Activated B cell treated with CpG ODN at 0.5 μM for 24 hours (primary cell): ENCODE results near the gene CCIN. TPM values are rescaled to one million over a fixed set of nuclear protein-coding genes. Genes with fewer than 3 reads are reported as not detected.
"Not testable (repeated sequence)": the region's sequence is repeated elsewhere in the genome, so short reads cannot be mapped to it uniquely, and the experiment has no call there.

Source experiments
- ATAC-seq: fragments of 200-7000 bp; cut with Tn5 transposase; one replicate; pipeline ENCODE4 v1.10.0; 2021; ENCODE audit warnings: low read depth, mild to moderate bottlenecking, moderate library complexity
- CTCF ChIA-PET: fragments of 350-600 bp; sonication (Branson Sonifier 250); formaldehyde crosslinking; loops from one replicate; lab custom pipeline; 2021; ENCODE audit warnings: antibody characterized with exemption; lab: Charles Lee
- POLR2A ChIA-PET: fragments of 350-600 bp; sonication (Branson Sonifier 250); formaldehyde crosslinking; loops from one replicate; lab custom pipeline; 2021; ENCODE audit warnings: antibody characterized with exemption; lab: Charles Lee
- DNase-seq: peaks from one replicate; pipeline ENCODE4 v3.0.0; 2022
- H3K27ac Mint-ChIP-seq: one replicate; pipeline ENCODE4 v1.8.0; 2020; ENCODE audit warnings: mixed read lengths
- H3K27me3 Mint-ChIP-seq: one replicate; pipeline ENCODE4 v1.8.0; 2021; ENCODE audit warnings: mixed read lengths
- H3K36me3 Mint-ChIP-seq: one replicate; pipeline ENCODE4 v1.8.0; 2021; ENCODE audit warnings: low read depth, mixed read lengths
- H3K4me1 Mint-ChIP-seq: one replicate; pipeline ENCODE4 v1.8.0; 2021; ENCODE audit warnings: mixed read lengths
- H3K4me3 Mint-ChIP-seq: one replicate; pipeline ENCODE4 v1.8.0; 2020; ENCODE audit warnings: mild to moderate bottlenecking, mixed read lengths
- H3K9me3 Mint-ChIP-seq: one replicate; pipeline ENCODE4 v1.8.0; 2020; ENCODE audit warnings: mixed read lengths
- intact Hi-C: fragments of 100-400 bp; cut with micrococcal nuclease; formaldehyde crosslinking; loops from one replicate; pipeline ENCODE4 v1.15.1; 2024
- total RNA-seq: library from RNA; stranded (reverse); gene quantifications from 2 replicates; pipeline ENCODE4 v1.2.3, GENCODE V29; 2022
- TF ChIP-seq, protein P1 (sequence below): fragments of 200-600 bp; IDR thresholded peaks from one replicate; pipeline ENCODE4 v1.8.0; 2022; ENCODE audit warnings: antibody characterized with exemption, mild to moderate bottlenecking

Gene CCIN
- total RNA-seq, 1 donor from 2014 or later, result not detected

- Mint-ChIP-seq H3K36me3 (peaks cover 13% of the 10 kb centered on the region), H3K9me3 (no peaks in the 10 kb centered on the region), H3K27me3 (no peaks in the 10 kb centered on the region), H3K4me3 (no peak overlapping the region), H3K4me1 (peaks cover 44% of the 10 kb centered on the region), H3K27ac (peak overlapping the region; percentile 30)
- intact Hi-C loops, result loop anchor here (5.0 kb wide), 1 partner anchor 103 kb away; the partner anchor contains the start of gene GNE
- no peak for DNase-seq
- ChIA-PET POLR2A (interaction anchor here (2.0 kb wide), 1 partner anchor 10 kb away, joined by 9 read pairs; no protein-coding TSS in a partner anchor), CTCF (interaction anchor here (0.7 to 1.0 kb wide), 2 partner anchors 12 to 49 kb away, joined by 3 read pairs; no protein-coding TSS in a partner anchor)
- no peak for ATAC-seq
- TF ChIP-seq, protein P1, sequence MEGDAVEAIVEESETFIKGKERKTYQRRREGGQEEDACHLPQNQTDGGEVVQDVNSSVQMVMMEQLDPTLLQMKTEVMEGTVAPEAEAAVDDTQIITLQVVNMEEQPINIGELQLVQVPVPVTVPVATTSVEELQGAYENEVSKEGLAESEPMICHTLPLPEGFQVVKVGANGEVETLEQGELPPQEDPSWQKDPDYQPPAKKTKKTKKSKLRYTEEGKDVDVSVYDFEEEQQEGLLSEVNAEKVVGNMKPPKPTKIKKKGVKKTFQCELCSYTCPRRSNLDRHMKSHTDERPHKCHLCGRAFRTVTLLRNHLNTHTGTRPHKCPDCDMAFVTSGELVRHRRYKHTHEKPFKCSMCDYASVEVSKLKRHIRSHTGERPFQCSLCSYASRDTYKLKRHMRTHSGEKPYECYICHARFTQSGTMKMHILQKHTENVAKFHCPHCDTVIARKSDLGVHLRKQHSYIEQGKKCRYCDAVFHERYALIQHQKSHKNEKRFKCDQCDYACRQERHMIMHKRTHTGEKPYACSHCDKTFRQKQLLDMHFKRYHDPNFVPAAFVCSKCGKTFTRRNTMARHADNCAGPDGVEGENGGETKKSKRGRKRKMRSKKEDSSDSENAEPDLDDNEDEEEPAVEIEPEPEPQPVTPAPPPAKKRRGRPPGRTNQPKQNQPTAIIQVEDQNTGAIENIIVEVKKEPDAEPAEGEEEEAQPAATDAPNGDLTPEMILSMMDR, result no peak
These were observed 14.7 kb upstream of the CCIN start for GRCh38 chr9:36154331-36154952.

- Mint-ChIP-seq H3K9me3 (no peaks in the 10 kb centered on the region), H3K27me3 (no peaks in the 10 kb centered on the region), H3K4me3 (no peak overlapping the region), H3K4me1 (peaks cover 34% of the 10 kb centered on the region), H3K27ac (no peak overlapping the region), H3K36me3 (peaks cover 11% of the 10 kb centered on the region)
- ChIA-PET CTCF (no interaction called here), POLR2A (interaction anchor here (2.3 kb wide), 1 partner anchor 11 kb away, joined by 8 read pairs; no protein-coding TSS in a partner anchor)
- no peak for DNase-seq
- ATAC-seq, result no peak
- TF ChIP-seq, protein P1, result no peak
- intact Hi-C loops, result no loop called here
These were observed 13.1 kb upstream of the CCIN start for GRCh38 chr9:36156116-36156515.

- DNase-seq, result no peak
- Mint-ChIP-seq H3K36me3 (peaks cover 9% of the 10 kb centered on the region), H3K9me3 (no peaks in the 10 kb centered on the region), H3K27ac (no peak overlapping the region), H3K27me3 (no peaks in the 10 kb centered on the region), H3K4me1 (peaks cover 14% of the 10 kb centered on the region), H3K4me3 (no peak overlapping the region)
- ChIA-PET CTCF (interaction anchor here (1.3 kb wide), 1 partner anchor 55 kb away, joined by 6 read pairs; no protein-coding TSS in a partner anchor), POLR2A (interaction anchor here (2.3 kb wide), 1 partner anchor 13 kb away, joined by 8 read pairs; no protein-coding TSS in a partner anchor)
- intact Hi-C loops, result no loop called here
- TF ChIP-seq, protein P1, result no peak
- ATAC-seq, result no peak
These were observed 11.1 kb upstream of the CCIN start for GRCh38 chr9:36158122-36158521.

DNA sequence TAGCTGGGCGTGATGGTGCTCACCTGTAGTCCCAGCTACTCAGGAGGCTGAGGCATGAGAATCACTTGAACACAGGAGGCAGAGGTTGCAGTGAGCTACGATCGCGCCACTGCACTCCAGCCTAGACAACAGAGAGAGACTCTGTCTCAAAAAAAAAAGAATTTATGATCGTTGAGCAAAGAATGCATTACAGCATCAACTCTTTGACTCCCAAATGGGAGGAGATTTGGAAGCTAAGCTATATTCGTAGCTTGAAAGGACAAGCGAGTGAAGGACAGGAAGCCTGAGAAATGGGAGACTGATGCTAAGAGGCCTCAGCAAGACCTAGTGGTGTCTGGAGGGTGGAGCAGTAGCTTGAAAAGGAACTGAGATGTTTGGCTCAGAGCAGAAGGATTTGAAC is 10.3 kb upstream of the CCIN start:
- Mint-ChIP-seq H3K9me3 (no peaks in the 10 kb centered on the region), H3K27ac (no peak overlapping the region), H3K4me1 (peaks cover 8% of the 10 kb centered on the region), H3K36me3 (peaks cover 9% of the 10 kb centered on the region), H3K27me3 (no peaks in the 10 kb centered on the region), H3K4me3 (no peak overlapping the region)
- CTCF ChIA-PET, result interaction anchor here (1.3 kb wide), 1 partner anchor 56 kb away, joined by 6 read pairs; no protein-coding TSS in a partner anchor
- ATAC-seq (no peak), DNase-seq (no peak)
- POLR2A ChIA-PET, result no interaction called here
- intact Hi-C loops, result no loop called here
- TF ChIP-seq, protein P1, result no peak

DNA sequence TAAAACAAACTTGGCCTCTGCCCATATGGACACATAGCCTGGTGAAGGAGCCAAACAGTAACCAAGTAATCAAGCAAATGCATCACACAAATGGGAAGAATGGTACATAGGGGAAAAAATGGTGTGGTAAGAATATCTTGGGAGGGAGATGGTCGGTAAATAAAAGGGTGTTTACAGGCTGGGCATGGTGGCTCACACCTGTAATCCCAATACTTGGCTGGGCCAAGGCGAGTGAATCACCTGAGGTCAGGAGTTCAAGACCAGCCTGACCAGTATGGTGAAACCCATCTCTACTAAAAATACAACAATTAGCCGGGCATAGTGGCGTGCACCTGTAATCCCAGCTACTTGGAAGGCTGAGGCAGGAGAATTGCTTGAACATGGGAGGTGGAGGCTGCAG is 9.7 kb upstream of the CCIN start:
- H3K4me3 Mint-ChIP-seq, H3K36me3 Mint-ChIP-seq, intact Hi-C loops, POLR2A ChIA-PET, H3K27me3 Mint-ChIP-seq, H3K27ac Mint-ChIP-seq, DNase-seq, H3K9me3 Mint-ChIP-seq, H3K4me1 Mint-ChIP-seq, ATAC-seq: not testable (repeated sequence)
- CTCF ChIA-PET, result interaction anchor here (1.3 kb wide), 1 partner anchor 56 kb away, joined by 6 read pairs; no protein-coding TSS in a partner anchor

- intact Hi-C loops, CTCF ChIA-PET, H3K27ac Mint-ChIP-seq, H3K36me3 Mint-ChIP-seq, DNase-seq, ATAC-seq, H3K27me3 Mint-ChIP-seq, H3K4me1 Mint-ChIP-seq, H3K9me3 Mint-ChIP-seq, H3K4me3 Mint-ChIP-seq: not testable (repeated sequence)
- POLR2A ChIA-PET, result interaction anchor here (1.5 kb wide), 1 partner anchor 15 kb away, joined by 5 read pairs; no protein-coding TSS in a partner anchor
These were observed 9.1 kb upstream of the CCIN start for GRCh38 chr9:36160126-36160525.
